Liver (tissue), 9 donors: ENCODE results near the gene NAGLU. TPM values are rescaled to one million over a fixed set of nuclear protein-coding genes. Genes with fewer than 3 reads are reported as not detected.

Experiments
- DNase-seq: peaks from one replicate; pipeline ENCODE4 v3.0.0-alpha.2; 2017; ENCODE audit warnings: low spot score
- H3K27ac ChIP-seq, 2 donors: one replicate each; pipeline ENCODE4 v1.7.0; 2013; ENCODE audit warnings: inconsistent platforms in 2 of 2, low read length in 2 of 2, control low read depth in 1 of 2, low read depth in 1 of 2, mild to moderate bottlenecking in 1 of 2
- H3K27me3 ChIP-seq, 4 donors: one replicate each; pipeline versions ENCODE4 v1.6.1 to v1.7.0; 2013; ENCODE audit warnings: low read length in 3 of 4, inconsistent platforms in 1 of 4, mild to moderate bottlenecking in 1 of 4, moderate library complexity in 1 of 4; ENCODE audit not compliant: control insufficient read depth in 4 of 4, insufficient read depth in 4 of 4
- H3K36me3 ChIP-seq, 4 donors: one replicate each; pipeline versions ENCODE4 v1.6.1 to v1.7.0; 2013; ENCODE audit warnings: low read length in 3 of 4, mild to moderate bottlenecking in 3 of 4, low read depth in 1 of 4, moderate library complexity in 1 of 4; ENCODE audit not compliant: control insufficient read depth in 4 of 4, insufficient read depth in 3 of 4
- H3K4me1 ChIP-seq, 4 donors: one replicate each; pipeline versions ENCODE4 v1.6.1 to v1.7.0; 2013; ENCODE audit warnings: low read length in 3 of 4, mild to moderate bottlenecking in 3 of 4, moderate library complexity in 1 of 4; ENCODE audit not compliant: control insufficient read depth in 4 of 4, insufficient read depth in 4 of 4
- H3K4me3 ChIP-seq, 3 donors: one replicate each; pipeline versions ENCODE4 v1.6.1 to v1.7.0; 2013; ENCODE audit warnings: low read length in 3 of 3, control low read depth in 1 of 3, low read depth in 1 of 3, mild to moderate bottlenecking in 1 of 3
- H3K9ac ChIP-seq, 2 donors: one replicate each; pipeline ENCODE4 v1.7.0; 2013; ENCODE audit warnings: low read length in 2 of 2, mild to moderate bottlenecking in 2 of 2, moderate library complexity in 2 of 2, control low read depth in 1 of 2, low read depth in 1 of 2
- H3K9me3 ChIP-seq, 4 donors: one replicate each; pipeline versions ENCODE4 v1.6.1 to v1.7.0; 2013; ENCODE audit warnings: low read length in 3 of 4; ENCODE audit not compliant: control insufficient read depth in 4 of 4
- EGR1 ChIP-seq, 2 donors: IDR thresholded peaks; 2 replicates each; pipeline ENCODE4 v1.6.1; 2016 to 2018; ENCODE audit warnings: antibody characterized with exemption in 2 of 2, low read depth in 2 of 2
- FOXA1 ChIP-seq: IDR thresholded peaks from 2 replicates; pipeline ENCODE4 v1.6.1; 2016; ENCODE audit warnings: antibody characterized with exemption
- FOXA2 ChIP-seq: IDR thresholded peaks from 2 replicates; pipeline ENCODE4 v1.6.1; 2016; ENCODE audit warnings: antibody characterized with exemption
- GABPA ChIP-seq, 2 donors: IDR thresholded peaks in 1 of 2; conservative IDR thresholded peaks in 1 of 2; 2 replicates each; pipeline ENCODE4 v1.6.1; 2016; ENCODE audit warnings: antibody characterized with exemption in 2 of 2, mild to moderate bottlenecking in 1 of 2, moderate library complexity in 1 of 2
- HNF4A ChIP-seq, 2 donors: conservative IDR thresholded peaks; 2 replicates each; pipeline ENCODE4 v1.6.1; 2016; ENCODE audit warnings: antibody characterized with exemption in 2 of 2, mild to moderate bottlenecking in 2 of 2
- HNF4G ChIP-seq: IDR thresholded peaks from 2 replicates; pipeline ENCODE4 v1.6.1; 2016; ENCODE audit warnings: antibody characterized with exemption
- JUND ChIP-seq, 2 donors: IDR thresholded peaks; 2 replicates each; pipeline ENCODE4 v1.6.1; 2016; ENCODE audit warnings: antibody characterized with exemption in 2 of 2
- NR2F2 ChIP-seq: IDR thresholded peaks from 2 replicates; pipeline ENCODE4 v1.6.1; 2016; ENCODE audit warnings: antibody characterized with exemption
- RAD21 ChIP-seq, 2 donors: IDR thresholded peaks; 2 replicates each; pipeline ENCODE4 v1.6.1; 2016; ENCODE audit warnings: antibody characterized with exemption in 2 of 2, mild to moderate bottlenecking in 2 of 2
- RXRA ChIP-seq, 2 donors: IDR thresholded peaks; 2 replicates each; pipeline ENCODE4 v1.6.1; 2017 to 2018; ENCODE audit warnings: antibody characterized with exemption in 2 of 2, mild to moderate bottlenecking in 1 of 2
- SP1 ChIP-seq: IDR thresholded peaks from 2 replicates; pipeline ENCODE4 v1.6.1; 2018; ENCODE audit warnings: antibody characterized with exemption, mild to moderate bottlenecking
- TAF1 ChIP-seq: conservative IDR thresholded peaks from 2 replicates; pipeline ENCODE4 v1.6.1; 2016; ENCODE audit warnings: antibody characterized with exemption, mild to moderate bottlenecking
- YY1 ChIP-seq: IDR thresholded peaks from 2 replicates; pipeline ENCODE4 v1.6.1; 2016; ENCODE audit warnings: antibody characterized with exemption, mild to moderate bottlenecking
- WGBS: extraction: QIAGEN DNeasy Blood & Tissue Kit; methylation state at CpG from one replicate; pipeline ENCODE4 v1.1.7; 2013; 5-methylcytosine and 5-hydroxymethylcytosine counted together
- polyA plus RNA-seq, 2 donors: library from polyadenylated mRNA; stranded (reverse) in 1 of 2; unstranded in 1 of 2; fragments of 200-250 nt in 1 of 2; fragments of >200 nt in 1 of 2; fragmentation: Nextera tagmentation in 1 of 2; extraction: Ambion mirVana in 1 of 2; gene quantifications; one replicate each; pipeline versions ENCODE4 v1.2.1 to v1.2.3, GENCODE V29; 2013 to 2015
- total RNA-seq, 2 donors: library from RNA; depleted of rRNA; stranded (reverse); fragments of >200 nt; gene quantifications; one replicate each; pipeline ENCODE4 v1.2.3, GENCODE V29; 2014
- TF ChIP-seq, protein P1 (sequence below): IDR thresholded peaks from 2 replicates; pipeline ENCODE4 v1.6.1; 2016; ENCODE audit warnings: antibody characterized with exemption
- TF ChIP-seq, protein P2 (sequence below): IDR thresholded peaks from 2 replicates; pipeline ENCODE4 v1.6.1; 2016; ENCODE audit warnings: antibody characterized with exemption
- TF ChIP-seq, protein P3 (sequence below): IDR thresholded peaks from 2 replicates; pipeline ENCODE4 v1.6.1; 2016; ENCODE audit warnings: antibody characterized with exemption, mild to moderate bottlenecking
- TF ChIP-seq, protein P4 (sequence below): IDR thresholded peaks from 2 replicates; pipeline ENCODE4 v1.6.1; 2016; ENCODE audit warnings: antibody characterized with exemption
- TF ChIP-seq, protein P5 (sequence below): fragments of 150-350 bp; IDR thresholded peaks from 2 replicates; pipeline ENCODE4 v1.5.1; 2017; ENCODE audit warnings: improper control_type of control experiment, low read depth, low read length; ENCODE audit not compliant: missing input control
- donor health status: healthy.
- donor health status: healthy.
- donor health status: healthy.
- donor health status: healthy.
- donor health status: healthy.

Gene NAGLU
- total and polyA plus RNA-seq, 4 donors, result 15.5 to 41.2 (median 28.9) TPM

DNA sequence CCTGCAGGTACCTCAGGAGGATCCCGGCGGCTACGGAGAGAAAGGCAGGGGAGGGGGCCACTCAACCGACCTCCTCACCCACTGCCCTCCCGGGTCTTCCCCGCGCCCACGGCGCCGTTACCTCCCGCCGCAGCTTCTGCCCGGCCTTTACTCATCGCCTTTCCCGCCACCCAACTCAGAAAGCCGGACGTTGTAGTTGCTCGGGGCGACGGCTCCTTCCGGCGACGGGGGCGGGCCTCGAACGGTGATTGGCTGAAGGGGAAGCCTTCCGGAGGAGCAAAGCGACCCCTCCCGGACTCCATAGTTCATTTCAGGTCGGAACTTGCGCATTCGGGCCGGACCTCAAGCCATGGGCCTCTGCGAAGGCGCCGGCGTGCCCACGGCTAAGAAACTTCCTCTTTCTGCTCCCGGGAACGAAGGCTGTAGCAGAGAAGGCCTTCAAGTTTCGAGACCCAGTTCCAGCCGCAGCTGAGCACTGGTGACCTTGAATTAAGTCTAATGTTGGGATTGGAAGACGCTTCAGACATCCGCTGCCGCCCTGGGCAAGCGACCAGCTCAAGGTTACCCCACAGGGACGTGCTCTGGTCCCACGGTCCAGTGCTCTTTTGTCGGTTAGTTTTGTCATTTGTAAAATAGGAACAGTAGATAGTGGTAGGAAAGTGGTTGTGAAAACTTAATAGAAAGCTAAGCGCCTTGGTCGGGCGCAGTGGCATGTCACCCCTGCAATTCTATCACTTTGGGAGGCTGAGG, 41.7 kb downstream of the NAGLU start, which contains the start of gene PSMC3IP:
PSMC3IP (minus strand) TSS at position 198 of the 750 bp plus-strand sequence; CDS start at position 155, 43 bp downstream.
- TF ChIP-seq SP1 (peak; percentile 78), NR2F2 (peak; percentile 55), RXRA (IDR thresholded peaks at IDR 0.05) (peak; percentile 91 to 97), FOXA2 (no peak), EGR1 (IDR thresholded peaks at IDR 0.05; ENCODE audit: low read depth in 2 of 2) (peak; percentile 80 to 85), HNF4A (conservative IDR thresholded peaks at IDR 0.05) (peak; percentile 28 to 38), TAF1 (no peak), RAD21 (IDR thresholded peaks at IDR 0.05) (peak in 1 of 2 donors; percentile 52), YY1 (peak; percentile 78), GABPA (IDR thresholded peaks at IDR 0.05 in 1 of 2, conservative IDR thresholded peaks at IDR 0.05 in 1 of 2) (peak; percentile 83 to 97), HNF4G (no peak), FOXA1 (no peak), JUND (IDR thresholded peaks at IDR 0.05) (peak in 1 of 2 donors; percentile 49)
- TF ChIP-seq, protein P1, sequence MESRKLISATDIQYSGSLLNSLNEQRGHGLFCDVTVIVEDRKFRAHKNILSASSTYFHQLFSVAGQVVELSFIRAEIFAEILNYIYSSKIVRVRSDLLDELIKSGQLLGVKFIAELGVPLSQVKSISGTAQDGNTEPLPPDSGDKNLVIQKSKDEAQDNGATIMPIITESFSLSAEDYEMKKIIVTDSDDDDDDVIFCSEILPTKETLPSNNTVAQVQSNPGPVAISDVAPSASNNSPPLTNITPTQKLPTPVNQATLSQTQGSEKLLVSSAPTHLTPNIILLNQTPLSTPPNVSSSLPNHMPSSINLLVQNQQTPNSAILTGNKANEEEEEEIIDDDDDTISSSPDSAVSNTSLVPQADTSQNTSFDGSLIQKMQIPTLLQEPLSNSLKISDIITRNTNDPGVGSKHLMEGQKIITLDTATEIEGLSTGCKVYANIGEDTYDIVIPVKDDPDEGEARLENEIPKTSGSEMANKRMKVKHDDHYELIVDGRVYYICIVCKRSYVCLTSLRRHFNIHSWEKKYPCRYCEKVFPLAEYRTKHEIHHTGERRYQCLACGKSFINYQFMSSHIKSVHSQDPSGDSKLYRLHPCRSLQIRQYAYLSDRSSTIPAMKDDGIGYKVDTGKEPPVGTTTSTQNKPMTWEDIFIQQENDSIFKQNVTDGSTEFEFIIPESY, result peak; percentile 92
- TF ChIP-seq, protein P2, sequence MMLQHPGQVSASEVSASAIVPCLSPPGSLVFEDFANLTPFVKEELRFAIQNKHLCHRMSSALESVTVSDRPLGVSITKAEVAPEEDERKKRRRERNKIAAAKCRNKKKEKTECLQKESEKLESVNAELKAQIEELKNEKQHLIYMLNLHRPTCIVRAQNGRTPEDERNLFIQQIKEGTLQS, result peak; percentile 23
- TF ChIP-seq, protein P3, sequence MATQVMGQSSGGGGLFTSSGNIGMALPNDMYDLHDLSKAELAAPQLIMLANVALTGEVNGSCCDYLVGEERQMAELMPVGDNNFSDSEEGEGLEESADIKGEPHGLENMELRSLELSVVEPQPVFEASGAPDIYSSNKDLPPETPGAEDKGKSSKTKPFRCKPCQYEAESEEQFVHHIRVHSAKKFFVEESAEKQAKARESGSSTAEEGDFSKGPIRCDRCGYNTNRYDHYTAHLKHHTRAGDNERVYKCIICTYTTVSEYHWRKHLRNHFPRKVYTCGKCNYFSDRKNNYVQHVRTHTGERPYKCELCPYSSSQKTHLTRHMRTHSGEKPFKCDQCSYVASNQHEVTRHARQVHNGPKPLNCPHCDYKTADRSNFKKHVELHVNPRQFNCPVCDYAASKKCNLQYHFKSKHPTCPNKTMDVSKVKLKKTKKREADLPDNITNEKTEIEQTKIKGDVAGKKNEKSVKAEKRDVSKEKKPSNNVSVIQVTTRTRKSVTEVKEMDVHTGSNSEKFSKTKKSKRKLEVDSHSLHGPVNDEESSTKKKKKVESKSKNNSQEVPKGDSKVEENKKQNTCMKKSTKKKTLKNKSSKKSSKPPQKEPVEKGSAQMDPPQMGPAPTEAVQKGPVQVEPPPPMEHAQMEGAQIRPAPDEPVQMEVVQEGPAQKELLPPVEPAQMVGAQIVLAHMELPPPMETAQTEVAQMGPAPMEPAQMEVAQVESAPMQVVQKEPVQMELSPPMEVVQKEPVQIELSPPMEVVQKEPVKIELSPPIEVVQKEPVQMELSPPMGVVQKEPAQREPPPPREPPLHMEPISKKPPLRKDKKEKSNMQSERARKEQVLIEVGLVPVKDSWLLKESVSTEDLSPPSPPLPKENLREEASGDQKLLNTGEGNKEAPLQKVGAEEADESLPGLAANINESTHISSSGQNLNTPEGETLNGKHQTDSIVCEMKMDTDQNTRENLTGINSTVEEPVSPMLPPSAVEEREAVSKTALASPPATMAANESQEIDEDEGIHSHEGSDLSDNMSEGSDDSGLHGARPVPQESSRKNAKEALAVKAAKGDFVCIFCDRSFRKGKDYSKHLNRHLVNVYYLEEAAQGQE, result no peak
- TF ChIP-seq, protein P4, sequence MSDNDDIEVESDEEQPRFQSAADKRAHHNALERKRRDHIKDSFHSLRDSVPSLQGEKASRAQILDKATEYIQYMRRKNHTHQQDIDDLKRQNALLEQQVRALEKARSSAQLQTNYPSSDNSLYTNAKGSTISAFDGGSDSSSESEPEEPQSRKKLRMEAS, result peak; percentile 43
- TF ChIP-seq, protein P5, sequence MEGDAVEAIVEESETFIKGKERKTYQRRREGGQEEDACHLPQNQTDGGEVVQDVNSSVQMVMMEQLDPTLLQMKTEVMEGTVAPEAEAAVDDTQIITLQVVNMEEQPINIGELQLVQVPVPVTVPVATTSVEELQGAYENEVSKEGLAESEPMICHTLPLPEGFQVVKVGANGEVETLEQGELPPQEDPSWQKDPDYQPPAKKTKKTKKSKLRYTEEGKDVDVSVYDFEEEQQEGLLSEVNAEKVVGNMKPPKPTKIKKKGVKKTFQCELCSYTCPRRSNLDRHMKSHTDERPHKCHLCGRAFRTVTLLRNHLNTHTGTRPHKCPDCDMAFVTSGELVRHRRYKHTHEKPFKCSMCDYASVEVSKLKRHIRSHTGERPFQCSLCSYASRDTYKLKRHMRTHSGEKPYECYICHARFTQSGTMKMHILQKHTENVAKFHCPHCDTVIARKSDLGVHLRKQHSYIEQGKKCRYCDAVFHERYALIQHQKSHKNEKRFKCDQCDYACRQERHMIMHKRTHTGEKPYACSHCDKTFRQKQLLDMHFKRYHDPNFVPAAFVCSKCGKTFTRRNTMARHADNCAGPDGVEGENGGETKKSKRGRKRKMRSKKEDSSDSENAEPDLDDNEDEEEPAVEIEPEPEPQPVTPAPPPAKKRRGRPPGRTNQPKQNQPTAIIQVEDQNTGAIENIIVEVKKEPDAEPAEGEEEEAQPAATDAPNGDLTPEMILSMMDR, result peak; percentile 22
- Histone ChIP-seq H3K27ac (peak within 1 kb of the TSS; percentile 85 to 89), H3K4me3 (peak within 1 kb of the TSS; percentile 51 to 97 (median 78)), H3K27me3 (no peaks in the 10 kb centered on the region), H3K36me3 (peaks cover 5 to 42% (median 28%) of the 10 kb centered on the region in 4 donors), H3K9me3 (no peaks in the 10 kb centered on the region), H3K4me1 (peaks cover 3 to 19% (median 13%) of the 10 kb centered on the region in 4 donors), H3K9ac (peak within 1 kb of the TSS; percentile 89 to 97)
- WGBS, result under 1% methylated on average over 52 of the region's 52 CpGs
- DNase-seq, result peak; percentile 94
